ENCODE data around the gene FGF1. TPM values are rescaled to one million over a fixed set of nuclear protein-coding genes. Genes with fewer than 3 reads are reported as not detected.

The FGF1 gene
- total RNA-seq, 1 donor from 2014 or later, result not detected

GRCh38 chr5:142640316-142641005 lies 45.4 kb downstream of the FGF1 start:
- no peaks in the 10 kb centered on the region for H3K9me3 Mint-ChIP-seq (ENCODE audit: low read depth)
- peaks cover 4% of the 10 kb centered on the region for H3K27me3 Mint-ChIP-seq
- H3K27ac Mint-ChIP-seq, result no peak overlapping the region
- DNase-seq (ENCODE audit: low spot score, unreplicated experiment), result no peak
- no peak for TF ChIP-seq CTCF (IDR thresholded peaks at IDR 0.05; ENCODE audit: unreplicated experiment)
- H3K4me1 Mint-ChIP-seq (ENCODE audit: low read depth), result no peaks in the 10 kb centered on the region
- no peak overlapping the region for H3K4me3 Mint-ChIP-seq (ENCODE audit: low read depth)
- no peaks in the 10 kb centered on the region for H3K36me3 Mint-ChIP-seq (ENCODE audit: insufficient read depth)

GRCh38 chr5:142639455-142639854 lies 46.4 kb downstream of the FGF1 start:
- DNase-seq (ENCODE audit: low spot score, unreplicated experiment), result no peak
- Mint-ChIP-seq H3K36me3 (ENCODE audit: insufficient read depth) (no peaks in the 10 kb centered on the region), H3K4me3 (ENCODE audit: low read depth) (no peak overlapping the region), H3K27me3 (peaks cover under 1% of the 10 kb centered on the region), H3K9me3 (ENCODE audit: low read depth) (no peaks in the 10 kb centered on the region), H3K4me1 (ENCODE audit: low read depth) (no peaks in the 10 kb centered on the region), H3K27ac (no peak overlapping the region)
- TF ChIP-seq CTCF (IDR thresholded peaks at IDR 0.05; ENCODE audit: unreplicated experiment), result no peak

- Mint-ChIP-seq H3K9me3 (ENCODE audit: low read depth) (no peaks in the 10 kb centered on the region), H3K4me3 (ENCODE audit: low read depth) (no peak overlapping the region), H3K27me3 (no peaks in the 10 kb centered on the region), H3K27ac (no peak overlapping the region), H3K4me1 (ENCODE audit: low read depth) (no peaks in the 10 kb centered on the region), H3K36me3 (ENCODE audit: insufficient read depth) (no peaks in the 10 kb centered on the region)
- TF ChIP-seq CTCF (IDR thresholded peaks at IDR 0.05; ENCODE audit: unreplicated experiment), result no peak
- no peak for DNase-seq (ENCODE audit: low spot score, unreplicated experiment)
Observed at GRCh38 chr5:142637871-142638270, 48.0 kb downstream of the FGF1 start.

GRCh38 chr5:142636698-142637324 lies 49.1 kb downstream of the FGF1 start:
- Mint-ChIP-seq H3K36me3 (ENCODE audit: insufficient read depth) (no peaks in the 10 kb centered on the region), H3K4me3 (ENCODE audit: low read depth) (no peak overlapping the region), H3K4me1 (ENCODE audit: low read depth) (no peaks in the 10 kb centered on the region), H3K9me3 (ENCODE audit: low read depth) (no peaks in the 10 kb centered on the region), H3K27me3 (no peaks in the 10 kb centered on the region), H3K27ac (no peak overlapping the region)
- no peak for TF ChIP-seq CTCF (IDR thresholded peaks at IDR 0.05; ENCODE audit: unreplicated experiment)
- no peak for DNase-seq (ENCODE audit: low spot score, unreplicated experiment)

- H3K9me3 Mint-ChIP-seq (ENCODE audit: low read depth), result no peaks in the 10 kb centered on the region
- H3K36me3 Mint-ChIP-seq (ENCODE audit: insufficient read depth), result no peaks in the 10 kb centered on the region
- no peak for DNase-seq (ENCODE audit: low spot score, unreplicated experiment)
- H3K4me3 Mint-ChIP-seq (ENCODE audit: low read depth), result no peak overlapping the region
- H3K27me3 Mint-ChIP-seq, result no peaks in the 10 kb centered on the region
- TF ChIP-seq CTCF (IDR thresholded peaks at IDR 0.05; ENCODE audit: unreplicated experiment), result no peak
- H3K4me1 Mint-ChIP-seq (ENCODE audit: low read depth), result no peaks in the 10 kb centered on the region
- H3K27ac Mint-ChIP-seq, result no peak overlapping the region
Observed at GRCh38 chr5:142636093-142636492, 49.8 kb downstream of the FGF1 start.

Data from progenitor cell of endocrine pancreas (in vitro differentiated cells).